Fibroblast of lung (primary cell): ENCODE results near the gene ALG1L2.
"Not testable (repeated sequence)": the region's sequence is repeated elsewhere in the genome, so short reads cannot be mapped to it uniquely, and the experiment has no call there.

Experiments used
- EZH2 ChIP-seq: IDR thresholded peaks from 2 replicates; pipeline ENCODE4 v1.5.1; 2012; ENCODE audit warnings: low read length, control low read depth, mild to moderate bottlenecking; ENCODE audit errors: missing control alignments
- TF ChIP-seq, protein P1 (sequence below), 2 donors: IDR thresholded peaks in 1 of 2; conservative IDR thresholded peaks in 1 of 2; 1 replicate in 1 of 2; 2 replicates in 1 of 2; pipeline ENCODE4 v1.5.1; 2011 to 2012; ENCODE audit warnings: low read length in 2 of 2, control low read depth in 1 of 2, inconsistent platforms in 1 of 2, low read depth in 1 of 2, mild to moderate bottlenecking in 1 of 2

DNA sequence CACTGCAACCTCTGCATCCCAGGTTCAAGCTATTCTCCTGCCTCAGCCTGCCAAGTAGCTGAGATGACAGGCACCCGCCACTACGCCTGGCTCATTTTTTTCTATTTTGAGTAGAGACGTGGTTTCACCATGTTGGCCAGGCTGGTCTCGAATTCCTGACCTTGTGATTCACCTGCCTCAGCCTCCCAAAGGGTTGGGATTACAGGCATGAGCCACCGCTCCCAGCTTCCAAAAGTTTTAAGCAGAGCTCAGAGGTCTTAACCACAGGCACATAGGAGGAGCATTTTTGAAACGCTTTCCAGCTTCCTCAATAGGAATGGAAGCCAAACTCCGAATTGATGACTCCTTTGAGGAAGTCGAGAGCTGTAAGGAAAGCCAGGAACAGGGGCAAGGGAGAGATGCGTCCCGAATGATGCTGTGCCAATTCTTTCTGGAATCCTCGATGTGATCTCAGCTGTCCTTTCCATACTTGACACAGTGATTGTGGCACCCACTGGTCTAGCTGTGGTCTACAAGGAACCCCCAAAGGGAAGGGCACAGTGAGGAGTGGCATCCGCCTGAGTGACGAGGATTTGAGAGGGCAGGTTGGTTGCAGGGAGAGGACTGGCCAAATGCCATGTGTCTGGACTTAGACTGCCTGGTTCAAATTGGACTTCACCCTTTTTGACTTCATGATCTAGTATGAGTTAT lies 44.4 kb upstream of the ALG1L2 start:
- TF ChIP-seq, protein P1, sequence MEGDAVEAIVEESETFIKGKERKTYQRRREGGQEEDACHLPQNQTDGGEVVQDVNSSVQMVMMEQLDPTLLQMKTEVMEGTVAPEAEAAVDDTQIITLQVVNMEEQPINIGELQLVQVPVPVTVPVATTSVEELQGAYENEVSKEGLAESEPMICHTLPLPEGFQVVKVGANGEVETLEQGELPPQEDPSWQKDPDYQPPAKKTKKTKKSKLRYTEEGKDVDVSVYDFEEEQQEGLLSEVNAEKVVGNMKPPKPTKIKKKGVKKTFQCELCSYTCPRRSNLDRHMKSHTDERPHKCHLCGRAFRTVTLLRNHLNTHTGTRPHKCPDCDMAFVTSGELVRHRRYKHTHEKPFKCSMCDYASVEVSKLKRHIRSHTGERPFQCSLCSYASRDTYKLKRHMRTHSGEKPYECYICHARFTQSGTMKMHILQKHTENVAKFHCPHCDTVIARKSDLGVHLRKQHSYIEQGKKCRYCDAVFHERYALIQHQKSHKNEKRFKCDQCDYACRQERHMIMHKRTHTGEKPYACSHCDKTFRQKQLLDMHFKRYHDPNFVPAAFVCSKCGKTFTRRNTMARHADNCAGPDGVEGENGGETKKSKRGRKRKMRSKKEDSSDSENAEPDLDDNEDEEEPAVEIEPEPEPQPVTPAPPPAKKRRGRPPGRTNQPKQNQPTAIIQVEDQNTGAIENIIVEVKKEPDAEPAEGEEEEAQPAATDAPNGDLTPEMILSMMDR (conservative IDR thresholded peaks at IDR 0.05 in 1 of 2, IDR thresholded peaks at IDR 0.05 in 1 of 2; ENCODE audit: low read depth in 1 of 2, low read length in 2 of 2), result not testable (repeated sequence)
- not testable (repeated sequence) for TF ChIP-seq EZH2
